GM18861 (cell line): ENCODE data around the gene LPIN2.
"Not testable (repeated sequence)": the region's sequence is repeated elsewhere in the genome, so short reads cannot be mapped to it uniquely, and the experiment has no call there.

Experiments
- ATAC-seq: cut with Tn5 transposase; IDR thresholded peaks from one replicate; pipeline ENCODE4 v1.9.1; 2021; ENCODE audit not compliant: unreplicated experiment

The LPIN2 gene

DNA sequence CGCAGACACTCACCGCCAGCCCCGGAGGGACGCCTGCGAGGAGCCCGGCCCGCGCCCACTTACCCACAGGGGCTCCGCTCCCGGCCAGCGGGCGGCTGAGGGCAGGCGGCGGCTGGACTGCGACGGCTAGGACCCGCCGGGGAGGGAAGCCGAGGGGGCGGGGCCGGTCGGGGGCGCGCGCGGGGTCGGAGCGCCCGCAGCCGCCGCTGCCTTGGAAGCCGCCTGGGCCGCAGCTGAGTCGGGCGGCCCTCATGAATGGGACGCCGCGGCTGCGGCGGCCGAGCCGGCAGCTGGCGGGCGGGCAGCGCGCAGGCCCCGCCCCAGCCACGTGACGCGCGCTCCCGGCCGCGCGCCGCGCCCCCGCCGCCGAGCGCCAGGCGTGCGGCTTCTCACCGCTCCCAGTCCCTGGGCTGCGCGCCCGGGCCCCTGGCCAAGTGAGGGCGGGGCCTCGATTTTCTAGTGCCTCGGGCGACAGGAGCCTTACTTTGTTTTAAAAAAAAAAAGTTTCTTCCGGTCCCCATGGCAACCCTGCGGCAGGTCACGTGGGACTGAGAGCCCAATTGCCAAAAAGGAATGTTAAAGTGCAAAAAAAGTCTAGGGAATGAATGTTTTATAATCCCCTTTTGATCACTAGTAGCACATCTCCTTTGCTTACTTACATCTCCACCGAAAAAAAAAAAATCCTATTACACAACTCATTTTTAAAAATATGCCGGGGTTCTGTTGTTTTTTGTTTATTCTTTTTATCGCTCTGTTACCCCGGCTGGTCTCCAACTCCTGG is at the start of gene LPIN2:
TSS of gene LPIN2 (minus strand) at position 121 of the 781 bp plus-strand sequence. CDS start 52,304 bp downstream, outside the sequence.
- ATAC-seq = peak; percentile 83

GRCh38 chr18:3061581-3062312 is 48.8 kb upstream of the LPIN2 start:
- ATAC-seq = no peak

DNA sequence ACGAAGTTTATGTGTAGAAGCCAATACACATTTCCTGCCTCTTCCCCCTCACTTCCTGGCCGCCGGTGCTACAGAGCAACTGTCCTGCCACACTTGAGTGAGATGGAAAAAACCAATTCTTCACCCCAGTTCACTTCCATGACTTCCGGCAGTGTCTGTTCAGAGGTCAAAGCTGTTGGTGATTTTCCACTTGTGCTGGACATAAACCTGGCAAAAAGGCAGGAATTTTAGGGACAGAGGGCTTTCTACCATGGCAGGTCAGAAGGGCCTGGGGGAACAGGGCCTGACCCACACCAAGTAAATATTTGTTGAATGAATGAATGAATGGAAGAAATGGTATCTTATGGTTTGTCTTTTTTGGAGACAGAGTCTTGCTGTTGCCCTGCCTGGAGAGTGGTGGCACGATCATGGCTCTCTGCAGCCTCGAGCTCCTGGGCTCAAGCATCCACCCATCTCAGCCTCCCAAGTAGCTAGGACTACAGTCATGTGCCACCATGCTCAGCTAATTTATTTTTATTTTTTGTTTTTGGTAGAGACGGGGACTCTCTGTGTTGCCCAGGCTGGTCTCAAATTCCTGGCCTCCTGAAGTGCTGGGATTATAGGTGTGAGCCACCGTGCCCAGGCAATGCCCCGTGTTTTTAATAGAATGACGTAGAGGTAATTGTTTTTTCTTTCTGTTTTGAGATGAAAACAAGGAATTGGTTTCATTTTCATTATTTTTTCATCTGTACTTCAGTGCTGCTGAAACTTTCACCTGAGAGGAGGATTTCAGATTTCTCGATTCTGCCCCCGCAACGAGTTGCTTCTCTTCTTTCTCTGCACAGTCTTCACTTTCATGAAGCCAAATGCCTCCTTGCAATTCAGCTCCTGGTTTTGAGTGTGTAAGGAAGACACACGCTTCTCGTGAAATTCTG is 48.0 kb upstream of the LPIN2 start:
- no peak for ATAC-seq

DNA sequence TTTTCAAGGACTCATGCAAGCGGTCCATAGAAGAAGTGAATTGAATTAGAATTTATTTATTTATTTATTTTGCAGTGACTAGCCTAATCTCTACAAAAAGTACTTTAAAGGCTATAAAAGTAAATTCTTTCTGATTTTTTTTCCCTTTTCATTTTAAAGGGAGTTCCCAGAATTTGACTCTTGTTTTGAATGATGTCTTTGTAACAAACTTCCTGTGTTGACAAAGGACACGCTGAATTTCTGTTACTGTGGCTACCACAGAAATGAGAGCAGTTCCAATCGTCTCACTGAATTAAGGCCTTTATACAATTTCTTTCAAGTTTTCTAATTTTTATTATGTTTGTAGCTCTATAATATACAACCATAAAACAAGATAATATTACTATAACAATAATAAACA is 46.3 kb upstream of the LPIN2 start:
- no peak for ATAC-seq

DNA sequence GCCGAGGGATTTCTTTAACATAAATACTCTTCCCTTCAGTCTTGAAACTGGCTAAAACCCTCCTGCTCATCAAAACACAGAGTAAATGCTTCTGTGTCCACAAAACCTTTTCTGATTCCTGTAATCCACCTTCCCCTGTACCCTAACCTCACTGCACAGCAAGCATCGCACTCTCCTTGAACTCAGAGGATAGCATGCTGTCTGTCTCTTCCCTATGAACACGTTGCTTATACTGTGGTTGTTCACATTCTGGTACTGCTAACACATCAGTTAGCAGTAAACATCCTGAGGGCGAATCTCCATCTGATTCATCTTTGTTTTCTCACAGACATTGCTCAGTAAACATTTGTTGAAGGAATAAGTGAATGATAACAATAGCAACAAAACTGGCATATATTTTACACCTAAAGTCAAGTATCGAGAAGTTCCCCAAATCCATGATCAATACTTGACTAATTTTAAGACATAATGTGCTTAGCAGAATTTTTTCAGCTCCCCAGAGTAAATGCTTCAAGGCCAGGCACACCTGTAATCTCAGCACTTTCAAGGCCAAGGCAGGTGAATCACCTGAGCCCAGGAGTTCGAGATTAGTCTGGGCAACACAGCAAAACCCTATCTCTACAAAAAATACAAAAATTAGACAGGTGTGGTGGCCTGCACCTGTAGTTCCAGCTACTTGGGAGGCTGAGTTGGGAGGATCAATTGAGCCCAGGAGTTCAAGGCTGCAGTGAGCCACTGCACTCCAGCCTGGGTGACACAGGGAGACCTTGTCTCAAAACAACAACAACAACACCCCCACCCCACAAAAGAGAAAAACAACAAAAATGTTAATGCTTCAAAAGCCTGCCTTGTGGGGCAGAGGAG is 45.6 kb upstream of the LPIN2 start:
- no peak for ATAC-seq

GRCh38 chr18:3057526-3057925 is 44.6 kb upstream of the LPIN2 start:
- ATAC-seq = no peak

- no peak for ATAC-seq
Observed at GRCh38 chr18:3056311-3056710, 43.4 kb upstream of the LPIN2 start.

- ATAC-seq = no peak
Observed at GRCh38 chr18:3055816-3056215, 42.9 kb upstream of the LPIN2 start.

GRCh38 chr18:3055186-3055728 is 42.3 kb upstream of the LPIN2 start:
- no peak for ATAC-seq

DNA sequence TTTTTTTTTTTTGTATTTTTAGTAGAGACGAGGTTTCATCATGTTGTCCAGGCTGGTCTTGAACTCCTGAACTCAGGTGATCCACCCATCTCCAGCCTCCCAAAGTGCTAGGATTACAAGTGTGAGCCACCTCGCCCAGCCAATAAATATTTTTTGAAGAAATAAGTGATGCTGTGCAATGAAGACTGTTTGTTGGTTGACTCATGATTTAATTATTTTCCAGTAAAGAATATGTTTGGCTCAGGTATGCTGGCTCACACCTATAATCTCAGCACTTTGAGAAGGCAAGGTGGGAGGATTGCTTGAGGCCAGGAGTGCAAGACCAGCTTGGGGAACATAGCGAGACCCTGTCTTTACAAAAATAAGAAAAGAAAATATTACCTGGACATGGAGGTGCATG is 41.8 kb upstream of the LPIN2 start:
- no peak for ATAC-seq

- ATAC-seq = no peak
Observed at GRCh38 chr18:3054214-3054613, 41.3 kb upstream of the LPIN2 start.

DNA sequence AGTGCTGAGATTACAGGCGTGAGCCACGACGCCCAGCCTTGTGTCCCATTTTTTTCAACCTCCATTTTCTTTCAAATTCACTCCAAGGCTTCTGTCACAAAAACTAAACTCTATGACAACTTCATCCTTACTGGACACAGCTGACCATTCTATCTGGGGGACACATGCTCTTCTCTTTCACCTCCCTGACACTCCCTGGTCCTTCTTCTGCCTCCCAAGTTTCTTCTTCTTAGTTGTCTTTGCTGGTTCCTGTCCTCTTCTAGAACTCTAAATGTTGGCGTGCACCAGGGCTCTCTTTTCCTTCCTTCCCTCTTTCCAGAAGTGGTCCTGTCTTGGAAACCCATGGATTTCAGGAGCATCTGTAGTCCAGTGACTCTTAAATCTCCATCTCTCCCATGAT is 40.1 kb upstream of the LPIN2 start:
- no peak for ATAC-seq

DNA sequence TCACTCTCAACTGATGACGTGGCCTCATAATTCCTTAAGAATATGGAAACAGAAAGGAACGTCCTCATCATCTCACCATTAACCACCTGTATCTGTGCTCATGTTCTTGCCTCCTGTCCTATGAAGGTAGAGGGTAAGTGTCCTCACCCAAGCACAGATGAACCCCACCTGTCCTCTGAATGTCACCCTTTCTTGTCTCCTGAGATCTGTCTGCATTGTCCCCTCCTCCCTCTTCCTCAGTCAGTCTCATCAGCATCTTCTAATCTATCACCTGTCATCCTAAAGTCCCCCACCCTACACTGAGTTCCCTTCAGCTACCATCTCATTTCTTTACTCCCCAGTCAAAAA is 39.4 kb upstream of the LPIN2 start:
- ATAC-seq = no peak

- ATAC-seq = no peak
Observed at GRCh38 chr18:3051718-3052410, 38.9 kb upstream of the LPIN2 start.

DNA sequence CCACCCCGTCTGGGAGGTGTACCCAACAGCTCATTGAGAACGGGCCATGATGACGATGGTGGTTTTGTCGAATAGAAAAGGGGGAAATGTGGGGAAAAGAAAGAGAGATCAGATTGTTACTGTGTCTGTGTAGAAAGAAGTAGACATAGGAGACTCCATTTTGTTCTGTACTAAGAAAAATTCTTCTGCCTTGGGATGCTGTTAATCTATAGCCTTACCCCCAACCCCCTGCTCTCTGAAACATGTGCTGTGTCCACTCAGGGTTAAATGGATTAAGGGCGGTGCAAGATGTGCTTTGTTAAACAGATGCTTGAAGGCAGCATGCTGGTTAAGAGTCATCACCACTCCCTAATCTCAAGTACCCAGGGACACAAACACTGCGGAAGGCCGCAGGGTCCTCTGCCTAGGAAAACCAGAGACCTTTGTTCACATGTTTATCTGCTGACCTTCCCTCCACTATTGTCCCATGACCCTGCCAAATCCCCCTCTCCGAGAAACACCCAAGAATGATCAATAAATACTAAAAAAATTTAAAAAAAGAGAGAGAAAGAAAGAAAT is 37.0 kb upstream of the LPIN2 start:
- not testable (repeated sequence) for ATAC-seq

DNA sequence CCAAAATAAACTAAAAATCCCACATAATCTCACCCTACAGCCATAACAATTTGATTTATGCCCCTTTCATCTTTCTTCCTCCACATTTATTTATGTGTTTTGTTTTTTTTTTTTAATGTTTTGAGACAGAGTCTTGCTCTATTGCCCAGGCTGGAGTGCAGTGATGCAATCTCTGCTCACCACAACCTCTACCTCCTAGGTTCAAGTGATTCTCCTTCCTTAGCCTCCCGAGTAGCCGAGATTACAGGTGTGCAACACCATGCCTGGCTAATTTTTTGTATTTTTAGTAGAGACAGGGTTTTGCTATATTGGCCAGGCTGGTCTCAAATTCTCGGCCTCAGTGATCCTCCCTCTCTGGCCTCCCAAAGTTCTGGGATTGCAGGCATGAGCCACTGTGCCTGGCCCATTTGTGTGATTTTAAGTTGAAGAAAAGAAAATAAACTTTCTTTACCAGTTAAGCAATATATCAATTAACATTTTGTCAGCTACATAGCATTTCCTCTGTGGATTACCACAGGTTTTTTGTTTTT is 35.9 kb upstream of the LPIN2 start:
- ATAC-seq = no peak

- ATAC-seq = no peak
Observed at GRCh38 chr18:3048121-3048520, 35.2 kb upstream of the LPIN2 start.

DNA sequence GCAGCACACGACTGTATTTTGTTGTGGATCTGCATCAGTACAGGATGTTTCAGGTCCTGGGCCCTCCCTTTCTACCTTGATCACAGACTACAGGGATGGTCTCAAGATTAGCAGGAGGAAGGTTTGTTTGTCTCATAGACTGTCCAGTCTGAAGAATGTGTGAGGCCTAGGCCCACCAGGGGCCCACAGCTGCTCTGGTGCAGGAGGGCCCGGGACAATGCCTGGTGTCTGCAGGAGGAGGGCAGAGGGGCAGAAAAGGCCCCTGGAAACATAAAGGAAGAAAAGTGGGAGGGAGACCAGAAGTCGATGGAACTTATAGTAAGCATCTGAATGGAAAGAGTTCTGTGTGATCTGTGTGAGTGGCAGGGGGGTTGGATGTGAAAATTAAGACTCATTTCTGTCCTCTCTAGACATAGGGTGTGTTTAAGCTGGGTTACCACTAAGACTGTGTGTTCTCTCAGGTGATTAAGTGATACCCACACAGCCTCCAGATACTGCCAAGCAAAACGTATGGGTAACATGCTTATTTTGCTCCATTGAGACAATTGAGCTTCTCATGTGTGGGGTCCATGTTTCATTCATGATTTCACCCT is 33.4 kb upstream of the LPIN2 start:
- ATAC-seq = no peak
